ENCODE data around the gene ISOC2.

GRCh38 chr19:55478364-55478763 is 16.9 kb upstream of the ISOC2 start:
- TF ChIP-seq CTCF (IDR thresholded peaks at IDR 0.05): no peak
- TF ChIP-seq POLR2A (IDR thresholded peaks at IDR 0.05): no peak

All from right lobe of liver (tissue), 4 donors.